Measurements from ENCODE around the gene WDR5B.
"Not testable (repeated sequence)": the region's sequence is repeated elsewhere in the genome, so short reads cannot be mapped to it uniquely, and the experiment has no call there.

GRCh38 chr3:122444491-122444887 is 28.6 kb upstream of the WDR5B start:
- not testable (repeated sequence) for TF ChIP-seq POLR2AphosphoS5 (IDR thresholded peaks at IDR 0.05; ENCODE audit: low read length); ETV6 (conservative IDR thresholded peaks at IDR 0.05 in 1 of 2, IDR thresholded peaks at IDR 0.05 in 1 of 2; ENCODE audit: borderline replicate concordance in 1 of 2, low read depth in 1 of 2); ZNF24 (IDR thresholded peaks at IDR 0.05); CTCF (IDR thresholded peaks at IDR 0.05 in 2 of 3, conservative IDR thresholded peaks at IDR 0.05 in 1 of 3; ENCODE audit: control insufficient read depth in 2 of 3, extremely low read depth in 1 of 3, insufficient read depth in 1 of 3, low read depth in 3 of 3, low read length in 3 of 3); CEBPB (IDR thresholded peaks at IDR 0.05; ENCODE audit: borderline replicate concordance in 1 of 2, low read depth in 2 of 2, low read length in 2 of 2); JUNB (IDR thresholded peaks at IDR 0.05); SP1 (IDR thresholded peaks at IDR 0.05; ENCODE audit: low read depth, low read length); E2F4 (IDR thresholded peaks at IDR 0.05; ENCODE audit: low read depth, low read length)
- TF ChIP-seq, protein P1, sequence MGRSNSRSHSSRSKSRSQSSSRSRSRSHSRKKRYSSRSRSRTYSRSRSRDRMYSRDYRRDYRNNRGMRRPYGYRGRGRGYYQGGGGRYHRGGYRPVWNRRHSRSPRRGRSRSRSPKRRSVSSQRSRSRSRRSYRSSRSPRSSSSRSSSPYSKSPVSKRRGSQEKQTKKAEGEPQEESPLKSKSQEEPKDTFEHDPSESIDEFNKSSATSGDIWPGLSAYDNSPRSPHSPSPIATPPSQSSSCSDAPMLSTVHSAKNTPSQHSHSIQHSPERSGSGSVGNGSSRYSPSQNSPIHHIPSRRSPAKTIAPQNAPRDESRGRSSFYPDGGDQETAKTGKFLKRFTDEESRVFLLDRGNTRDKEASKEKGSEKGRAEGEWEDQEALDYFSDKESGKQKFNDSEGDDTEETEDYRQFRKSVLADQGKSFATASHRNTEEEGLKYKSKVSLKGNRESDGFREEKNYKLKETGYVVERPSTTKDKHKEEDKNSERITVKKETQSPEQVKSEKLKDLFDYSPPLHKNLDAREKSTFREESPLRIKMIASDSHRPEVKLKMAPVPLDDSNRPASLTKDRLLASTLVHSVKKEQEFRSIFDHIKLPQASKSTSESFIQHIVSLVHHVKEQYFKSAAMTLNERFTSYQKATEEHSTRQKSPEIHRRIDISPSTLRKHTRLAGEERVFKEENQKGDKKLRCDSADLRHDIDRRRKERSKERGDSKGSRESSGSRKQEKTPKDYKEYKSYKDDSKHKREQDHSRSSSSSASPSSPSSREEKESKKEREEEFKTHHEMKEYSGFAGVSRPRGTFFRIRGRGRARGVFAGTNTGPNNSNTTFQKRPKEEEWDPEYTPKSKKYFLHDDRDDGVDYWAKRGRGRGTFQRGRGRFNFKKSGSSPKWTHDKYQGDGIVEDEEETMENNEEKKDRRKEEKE (IDR thresholded peaks at IDR 0.05), result not testable (repeated sequence)

All from GM12878 (cell line).